Transverse colon (tissue), 4 donors: ENCODE data around the gene CEMIP2. TPM values are rescaled to one million over a fixed set of nuclear protein-coding genes. Genes with fewer than 3 reads are reported as not detected.

Experiments
- DNase-seq: peaks from one replicate; pipeline ENCODE4 v3.0.0-alpha.2; 2019
- H3K27ac ChIP-seq, 4 donors: fragments of 200-600 bp; sonication (generic); 2 replicates each; pipeline ENCODE4 v1.5.1; 2016 to 2018; ENCODE audit warnings: inconsistent platforms in 4 of 4
- H3K27me3 ChIP-seq: fragments of 200-600 bp; sonication (generic); 2 replicates; pipeline ENCODE4 v1.5.1; 2017; ENCODE audit warnings: inconsistent platforms
- H3K36me3 ChIP-seq, 4 donors: fragments of 200-600 bp; sonication (generic); 2 replicates each; pipeline ENCODE4 v1.5.1; 2017 to 2019; ENCODE audit warnings: inconsistent platforms in 4 of 4
- H3K4me1 ChIP-seq, 4 donors: fragments of 200-600 bp; sonication (generic); 2 replicates each; pipeline ENCODE4 v1.5.1; 2017 to 2020; ENCODE audit warnings: inconsistent platforms in 4 of 4
- H3K4me3 ChIP-seq, 4 donors: fragments of 200-600 bp; sonication (generic); 1 replicate in 1 of 4; 2 replicates in 3 of 4; pipeline versions ENCODE4 v1.5.1 to v1.6.1; 2017 to 2019; ENCODE audit warnings: inconsistent platforms in 4 of 4
- H3K9me3 ChIP-seq, 2 donors: fragments of 200-600 bp; sonication (generic); 2 replicates each; pipeline ENCODE4 v1.5.1; 2017 to 2019; ENCODE audit warnings: inconsistent platforms in 2 of 2
- EP300 ChIP-seq: sonication (generic); formaldehyde crosslinking; IDR thresholded peaks from one replicate; pipeline ENCODE4 v1.6.1; 2017; ENCODE audit warnings: antibody characterized with exemption, low read depth
- POLR2A ChIP-seq: fragments of 450-650 bp; IDR thresholded peaks from one replicate; pipeline ENCODE4 v1.6.1; 2016; ENCODE audit warnings: antibody characterized with exemption, mild to moderate bottlenecking, moderate library complexity
- POLR2AphosphoS5 ChIP-seq, 3 donors: sonication (generic); formaldehyde crosslinking; IDR thresholded peaks; one replicate each; pipeline ENCODE4 v1.6.1; 2016; ENCODE audit warnings: antibody characterized with exemption in 3 of 3
- WGBS, 2 donors: methylation state at CpG; one replicate each; pipeline ENCODE4 v1.1.5; 2018; ENCODE audit warnings: low coverage in 1 of 2; 5-methylcytosine and 5-hydroxymethylcytosine counted together
- in situ Hi-C, 4 donors: fragments of 200-750 bp; cut with MboI; loops; one replicate each; pipeline versions ENCODE4 v1.15.0 to v1.15.1; 2017; ENCODE audit warnings: low sequenced_read_pairs in 3 of 4, low pct_ligation_motif_present in 1 of 4, low pct_unique_long_range_greater_than_20kb in 1 of 4
- intact Hi-C: fragments of 100-400 bp; cut with DNase I; formaldehyde crosslinking; loops from one replicate; pipeline ENCODE4 v1.15.1; 2023; ENCODE audit warnings: low total_unique reads
- total RNA-seq, 4 donors: library from RNA; depleted of rRNA; stranded (reverse); fragments of >200 nt; gene quantifications; one replicate each; pipeline ENCODE4 v1.1.0, GENCODE V29; 2016
- TF ChIP-seq, protein P1 (sequence below), 5 experiments: fragments of 200-600 bp in 3 of 5; fragments of 450-650 bp in 2 of 5; sonication (generic) in 3 of 5; IDR thresholded peaks; 1 replicate in 2 of 5; 2 replicates in 3 of 5; pipeline ENCODE4 v1.5.1; 2016 to 2017; ENCODE audit warnings: antibody characterized with exemption in 5 of 5, inconsistent platforms in 3 of 5, mild to moderate bottlenecking in 2 of 5, moderate library complexity in 1 of 5

Gene CEMIP2
- total RNA-seq, 4 donors from 2014 or later: 56.3 to 352 (median 236) TPM

DNA sequence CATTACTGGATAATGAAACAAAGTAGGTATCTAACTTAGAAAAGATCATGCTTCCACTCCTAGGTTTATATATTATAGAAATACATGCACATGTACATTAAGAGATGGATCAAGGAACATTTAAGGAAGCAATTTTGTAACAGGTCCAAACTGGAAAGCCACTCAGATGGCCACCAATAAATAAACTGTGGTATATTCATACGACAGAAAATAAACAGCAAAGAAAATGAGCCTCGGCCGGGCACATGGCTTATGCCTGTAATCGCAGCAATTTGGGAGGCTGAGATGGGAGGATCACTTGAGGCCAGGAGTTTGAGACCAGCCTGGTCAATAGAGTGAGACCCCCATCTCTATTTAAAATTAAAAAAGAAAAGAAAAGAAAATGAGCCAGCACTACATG, 25.6 kb downstream of the CEMIP2 start:
- H3K36me3 ChIP-seq: peaks cover 0 to 14% (median 5%) of the 10 kb centered on the region in 4 donors
- TF ChIP-seq EP300: no peak
- TF ChIP-seq, protein P1, sequence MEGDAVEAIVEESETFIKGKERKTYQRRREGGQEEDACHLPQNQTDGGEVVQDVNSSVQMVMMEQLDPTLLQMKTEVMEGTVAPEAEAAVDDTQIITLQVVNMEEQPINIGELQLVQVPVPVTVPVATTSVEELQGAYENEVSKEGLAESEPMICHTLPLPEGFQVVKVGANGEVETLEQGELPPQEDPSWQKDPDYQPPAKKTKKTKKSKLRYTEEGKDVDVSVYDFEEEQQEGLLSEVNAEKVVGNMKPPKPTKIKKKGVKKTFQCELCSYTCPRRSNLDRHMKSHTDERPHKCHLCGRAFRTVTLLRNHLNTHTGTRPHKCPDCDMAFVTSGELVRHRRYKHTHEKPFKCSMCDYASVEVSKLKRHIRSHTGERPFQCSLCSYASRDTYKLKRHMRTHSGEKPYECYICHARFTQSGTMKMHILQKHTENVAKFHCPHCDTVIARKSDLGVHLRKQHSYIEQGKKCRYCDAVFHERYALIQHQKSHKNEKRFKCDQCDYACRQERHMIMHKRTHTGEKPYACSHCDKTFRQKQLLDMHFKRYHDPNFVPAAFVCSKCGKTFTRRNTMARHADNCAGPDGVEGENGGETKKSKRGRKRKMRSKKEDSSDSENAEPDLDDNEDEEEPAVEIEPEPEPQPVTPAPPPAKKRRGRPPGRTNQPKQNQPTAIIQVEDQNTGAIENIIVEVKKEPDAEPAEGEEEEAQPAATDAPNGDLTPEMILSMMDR (IDR thresholded peaks at IDR 0.05): no peak
- no peak for TF ChIP-seq POLR2AphosphoS5 (IDR thresholded peaks at IDR 0.05)
- TF ChIP-seq POLR2A: no peak
- in situ Hi-C loops: loop anchor here in 1 of 4 donors (10.0 kb wide), 1 partner anchor 58 kb away; no protein-coding TSS in a partner anchor
- no peaks in the 10 kb centered on the region for H3K9me3 ChIP-seq
- peaks cover 8 to 73% (median 31%) of the 10 kb centered on the region in 4 donors for H3K4me1 ChIP-seq
- intact Hi-C loops: no loop called here
- no peaks in the 10 kb centered on the region for H3K27me3 ChIP-seq
- H3K27ac ChIP-seq: peak overlapping the region; percentile 82 to 86 (median 83)
- no peak for DNase-seq
- WGBS, 2 donors: 45 to 68% methylated on average over 4 of the region's 4 CpGs
- no peak overlapping the region for H3K4me3 ChIP-seq

DNA sequence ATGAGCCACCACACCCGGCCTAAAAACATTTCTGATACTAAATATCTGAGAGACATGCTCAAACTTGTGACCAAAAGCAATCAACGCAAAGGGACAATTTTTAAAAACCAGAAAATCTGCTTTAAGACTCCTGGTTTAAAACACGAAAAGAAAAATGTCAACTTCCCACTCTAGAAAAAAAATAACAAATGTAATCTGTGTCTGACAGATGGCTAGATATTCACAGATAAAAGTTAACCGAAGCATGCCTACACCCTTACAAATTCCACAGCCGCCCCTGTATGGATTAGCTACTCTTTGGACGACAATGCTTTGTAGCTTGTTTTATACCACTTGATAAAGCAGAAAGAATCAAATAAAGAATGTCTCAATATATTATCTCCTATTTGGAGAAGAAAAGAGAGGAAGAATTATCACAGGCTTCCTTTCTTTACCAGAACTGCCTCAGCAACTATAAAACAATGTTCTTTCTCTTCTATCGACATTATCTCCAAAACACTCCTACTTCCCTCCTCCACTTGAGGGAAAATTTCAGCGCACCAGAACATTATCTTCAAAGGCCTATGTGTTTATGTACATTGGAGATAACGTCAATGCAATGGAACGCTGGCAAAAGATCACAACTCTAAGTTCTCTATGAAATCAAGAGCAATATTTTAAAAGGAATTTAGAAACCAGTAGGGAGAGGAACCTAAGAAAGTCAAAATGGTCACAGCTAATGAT, 26.2 kb downstream of the CEMIP2 start:
- H3K36me3 ChIP-seq: peaks cover 0 to 16% (median 5%) of the 10 kb centered on the region in 4 donors
- TF ChIP-seq POLR2AphosphoS5 (IDR thresholded peaks at IDR 0.05) (peak in 1 of 3 donors; percentile 52), POLR2A (no peak)
- intact Hi-C loops: no loop called here
- H3K27me3 ChIP-seq: no peaks in the 10 kb centered on the region
- 32 to 49% methylated on average over 10 of the region's 10 CpGs for WGBS, 2 donors
- in situ Hi-C loops: loop anchor here in 1 of 4 donors (10.0 kb wide), 1 partner anchor 57 kb away; no protein-coding TSS in a partner anchor
- H3K4me3 ChIP-seq: no peak overlapping the region
- H3K27ac ChIP-seq: peak overlapping the region; percentile 82 to 86 (median 83)
- H3K9me3 ChIP-seq: no peaks in the 10 kb centered on the region
- H3K4me1 ChIP-seq: peaks cover 8 to 78% (median 33%) of the 10 kb centered on the region in 4 donors
- DNase-seq: no peak

DNA sequence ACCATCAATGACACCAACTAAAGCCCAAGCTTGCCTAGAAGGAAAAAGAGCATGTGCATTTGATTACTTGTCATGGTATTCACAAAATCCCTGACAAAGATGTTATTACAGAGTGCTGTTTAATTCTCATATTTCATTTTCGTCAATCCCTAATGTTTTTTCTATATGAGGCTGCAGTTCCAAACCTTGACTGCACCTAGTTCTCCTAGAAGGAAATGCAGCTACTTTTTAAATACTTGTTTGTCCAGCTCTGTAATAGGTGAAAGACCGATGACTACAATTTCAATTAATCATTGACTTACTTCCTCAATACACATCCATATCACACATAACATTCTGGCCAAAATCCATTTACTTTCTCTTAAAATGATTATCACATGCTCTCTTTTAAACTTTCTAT, 28.1 kb downstream of the CEMIP2 start:
- intact Hi-C loops: no loop called here
- H3K27me3 ChIP-seq: no peaks in the 10 kb centered on the region
- H3K4me3 ChIP-seq: peak overlapping the region in 1 of 4 donors; percentile 19
- 60 to 68% methylated on average over 2 of the region's 2 CpGs for WGBS, 2 donors
- TF ChIP-seq EP300 (no peak), POLR2AphosphoS5 (IDR thresholded peaks at IDR 0.05) (peak; percentile 23 to 81 (median 48))
- TF ChIP-seq, protein P1 (IDR thresholded peaks at IDR 0.05): peak in 2 of 5 experiments; percentile 34 to 41
- peaks cover 0 to 10% (median 5%) of the 10 kb centered on the region in 4 donors for H3K36me3 ChIP-seq
- in situ Hi-C loops: loop anchor here in 1 of 4 donors (10.0 kb wide), 1 partner anchor 55 kb away; no protein-coding TSS in a partner anchor
- no peaks in the 10 kb centered on the region for H3K9me3 ChIP-seq
- H3K27ac ChIP-seq: peak overlapping the region; percentile 82 to 86 (median 83)
- peaks cover 8 to 76% (median 33%) of the 10 kb centered on the region in 4 donors for H3K4me1 ChIP-seq
- no peak for DNase-seq

DNA sequence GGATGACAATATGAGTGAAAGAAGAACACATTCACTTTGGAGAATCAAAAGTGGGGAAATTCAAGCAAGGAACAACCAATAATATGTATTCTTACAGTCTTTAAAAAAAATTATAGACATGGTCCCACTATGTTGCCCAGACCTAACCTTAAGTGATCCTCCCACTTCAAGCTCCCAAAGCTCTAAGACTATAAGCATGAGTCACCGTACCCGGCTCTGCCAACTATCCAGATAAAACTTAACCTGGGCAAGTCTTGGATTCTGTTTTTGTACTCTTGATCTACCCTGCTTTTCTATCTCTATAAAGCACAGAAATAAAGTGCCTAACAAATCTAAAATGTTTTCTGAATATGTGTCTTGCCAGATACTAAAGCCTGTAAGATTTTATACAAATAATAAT, 30.9 kb downstream of the CEMIP2 start:
- Histone ChIP-seq H3K27me3 (no peaks in the 10 kb centered on the region), H3K9me3 (no peaks in the 10 kb centered on the region), H3K4me3 (no peak overlapping the region), H3K27ac (peak overlapping the region in 1 of 4 donors; percentile 15), H3K36me3 (peaks cover 0 to 24% (median 10%) of the 10 kb centered on the region in 4 donors), H3K4me1 (peaks cover 0 to 49% (median 23%) of the 10 kb centered on the region in 4 donors)
- DNase-seq: peak; percentile 38
- TF ChIP-seq, protein P1 (IDR thresholded peaks at IDR 0.05): no peak
- no peak for TF ChIP-seq EP300
- no peak for TF ChIP-seq POLR2A
- no peak for TF ChIP-seq POLR2AphosphoS5 (IDR thresholded peaks at IDR 0.05)
- 40 to 71% methylated on average over 2 of the region's 2 CpGs for WGBS, 2 donors
- in situ Hi-C loops (no loop called here), intact Hi-C loops (no loop called here)
